Small intestine (tissue), 7 donors: ENCODE measurements around the gene GALT. TPM values are rescaled to one million over a fixed set of nuclear protein-coding genes. Genes with fewer than 3 reads are reported as not detected.

Source experiments
- DNase-seq, 2 donors: peaks; one replicate each; pipeline versions ENCODE4 v3.0.0 to v3.0.0-alpha.2; 2013
- FAIRE-seq: peaks from 2 replicates; lab custom pipeline; 2012; peaks lifted over from hg19 to GRCh38; lab: Jason Lieb, UNC
- H3K27ac ChIP-seq, 3 donors: one replicate each; pipeline ENCODE4 v1.5.1; 2013; ENCODE audit warnings: low read length in 2 of 3, mild to moderate bottlenecking in 2 of 3, control low read depth in 1 of 3, inconsistent platforms in 1 of 3, low read depth in 1 of 3, moderate library complexity in 1 of 3
- H3K27me3 ChIP-seq, 3 donors: one replicate each; pipeline ENCODE4 v1.6.1; 2013; ENCODE audit warnings: low read length in 3 of 3, inconsistent platforms in 1 of 3; ENCODE audit not compliant: control insufficient read depth in 3 of 3, insufficient read depth in 3 of 3
- H3K36me3 ChIP-seq, 3 donors: one replicate each; pipeline ENCODE4 v1.6.1; 2013; ENCODE audit warnings: low read length in 3 of 3, inconsistent platforms in 1 of 3, low read depth in 1 of 3, mild to moderate bottlenecking in 1 of 3, moderate library complexity in 1 of 3; ENCODE audit not compliant: control insufficient read depth in 3 of 3, insufficient read depth in 2 of 3
- H3K4me1 ChIP-seq, 3 donors: one replicate each; pipeline ENCODE4 v1.6.1; 2013; ENCODE audit warnings: low read length in 2 of 3, inconsistent platforms in 1 of 3, low read depth in 1 of 3, mild to moderate bottlenecking in 1 of 3, moderate library complexity in 1 of 3; ENCODE audit not compliant: control insufficient read depth in 3 of 3, insufficient read depth in 2 of 3
- H3K4me3 ChIP-seq, 3 donors: one replicate each; pipeline ENCODE4 v1.5.1; 2013; ENCODE audit warnings: low read length in 3 of 3, control low read depth in 1 of 3, inconsistent platforms in 1 of 3, low read depth in 1 of 3, mild to moderate bottlenecking in 1 of 3, moderate library complexity in 1 of 3
- H3K9me3 ChIP-seq, 2 donors: one replicate each; pipeline ENCODE4 v1.6.1; 2013; ENCODE audit warnings: low read depth in 1 of 2, low read length in 1 of 2; ENCODE audit not compliant: control insufficient read depth in 2 of 2, insufficient read depth in 1 of 2
- WGBS, 3 donors: extraction: QIAGEN DNeasy Blood & Tissue Kit; methylation state at CpG; one replicate each; pipeline ENCODE4 v1.1.7; 2013; 5-methylcytosine and 5-hydroxymethylcytosine counted together
- polyA plus RNA-seq, 4 donors: library from polyadenylated mRNA; stranded (reverse) in 3 of 4; unstranded in 1 of 4; fragments of 200-250 nt in 3 of 4; fragments of 120-200 nt in 1 of 4; gene quantifications; one replicate each; pipeline versions ENCODE4 v1.2.1 to v1.2.3, GENCODE V29; 2013
- donor health status: healthy with polysubstance abuse.
- donor health status: control.
- donor health status: control.
- donor health status: Bipolar disorder and iron deficiency.
- donor health status: healthy.

Gene GALT
- polyA plus RNA-seq, 4 donors = 37.4 to 106 (median 65.2) TPM

GRCh38 chr9:34691936-34692315 lies 45.5 kb downstream of the GALT start:
- H3K4me1 ChIP-seq = peaks cover 0 to 3% (median 0%) of the 10 kb centered on the region in 3 donors
- DNase-seq = no peak
- no peaks in the 10 kb centered on the region for H3K9me3 ChIP-seq
- H3K27me3 ChIP-seq = no peaks in the 10 kb centered on the region
- FAIRE-seq = no peak
- no peaks in the 10 kb centered on the region for H3K36me3 ChIP-seq
- H3K4me3 ChIP-seq = no peak overlapping the region
- 71 to 85% (median 72%) methylated on average over 5 of the region's 5 CpGs for WGBS, 3 donors
- no peak overlapping the region for H3K27ac ChIP-seq

- H3K9me3 ChIP-seq = no peaks in the 10 kb centered on the region
- H3K27me3 ChIP-seq = no peaks in the 10 kb centered on the region
- 58 to 82% (median 66%) methylated on average over 2 of the region's 2 CpGs for WGBS, 3 donors
- no peak overlapping the region for H3K27ac ChIP-seq
- FAIRE-seq = no peak
- H3K36me3 ChIP-seq = no peaks in the 10 kb centered on the region
- no peak for DNase-seq
- H3K4me1 ChIP-seq = peaks cover 0 to 3% (median 0%) of the 10 kb centered on the region in 3 donors
- no peak overlapping the region for H3K4me3 ChIP-seq
Observed at GRCh38 chr9:34693560-34693959, 47.1 kb downstream of the GALT start.

- Histone ChIP-seq H3K4me3 (no peak overlapping the region), H3K36me3 (no peaks in the 10 kb centered on the region), H3K4me1 (peaks cover 0 to 3% (median 0%) of the 10 kb centered on the region in 3 donors), H3K27me3 (peaks cover 0 to under 1% (median 0%) of the 10 kb centered on the region in 3 donors), H3K9me3 (no peaks in the 10 kb centered on the region), H3K27ac (no peak overlapping the region)
- FAIRE-seq = no peak
- DNase-seq = no peak
Observed at GRCh38 chr9:34694811-34695210, 48.3 kb downstream of the GALT start.

Other genes with a start within 250 kb of the GALT start
- gene FAM219A, start 188.1 kb upstream of the GALT start, polyA plus RNA-seq = 1 to 10 TPM; 2.7 to 9.0 (median 4.5) TPM
- under 1 TPM in 1 of 4 donors, not detected in 3; 0.22 TPM for gene DNAI1, start 187.9 kb upstream of the GALT start, polyA plus RNA-seq
- 1 to 10 TPM; 1.8 to 8.9 (median 5.1) TPM for gene ENHO, start 123.7 kb upstream of the GALT start, polyA plus RNA-seq
- gene CNTFR, start 57.0 kb upstream of the GALT start, polyA plus RNA-seq = 1 to 10 TPM; 1.1 to 9.3 (median 5.9) TPM
- 10 to 100 TPM; 41.2 to 93.7 (median 72.4) TPM for gene RPP25L, start 34.6 kb upstream of the GALT start, polyA plus RNA-seq
- 10 to 100 TPM; 55.7 to 92.9 (median 85.9) TPM for gene DCTN3, start 26.2 kb upstream of the GALT start, polyA plus RNA-seq
- under 1 TPM in 2 of 4 donors, not detected in 2; 0.03 to 0.04 TPM for gene ARID3C, start 17.6 kb upstream of the GALT start, polyA plus RNA-seq
- gene SIGMAR1, start 8.9 kb upstream of the GALT start, polyA plus RNA-seq = 10 to 100 TPM; 41.4 to 88.8 (median 68.5) TPM
- gene IL11RA, start 5.5 kb downstream of the GALT start, polyA plus RNA-seq = 10 to 100 TPM; 10.3 to 40.0 (median 25.3) TPM
- under 1 TPM in 3 of 4 donors, not detected in 1; 0.09 to 0.89 (median 0.24) TPM for gene CCL27, start 16.0 kb downstream of the GALT start, polyA plus RNA-seq
- 1 to 10 TPM in 2 of 4 donors, not detected in 2; 5.5 to 7.6 TPM for gene CCL19, start 44.6 kb downstream of the GALT start, polyA plus RNA-seq
- 100 to 1,000 TPM in 1 of 4 donors, 10 to 100 TPM in 2, 1 to 10 TPM in 1; 2.2 to 286 (median 26.7) TPM for gene CCL21, start 63.5 kb downstream of the GALT start, polyA plus RNA-seq